ENCODE measurements around the gene HACD2. TPM values are rescaled to one million over a fixed set of nuclear protein-coding genes. Genes with fewer than 3 reads are reported as not detected.

HACD2 gene
- total and polyA plus RNA-seq, 4 donors, result 8.8 to 17.2 (median 12.8) TPM

- no peaks in the 10 kb centered on the region for H3K4me1 ChIP-seq (ENCODE audit: control insufficient read depth in 1 of 2, insufficient read depth in 2 of 2, low read length in 2 of 2)
- H3K4me3 ChIP-seq (ENCODE audit: low read length in 2 of 2), result peak overlapping the region; percentile 59 to 87
- no peaks in the 10 kb centered on the region for H3K9me3 ChIP-seq (ENCODE audit: control insufficient read depth, low read length)
- ATAC-seq (ENCODE audit: low FRiP score) (peak; percentile 69), DNase-seq (peak; percentile 58 to 86)
- H3K27ac ChIP-seq (ENCODE audit: low read depth in 1 of 2, low read length in 2 of 2), result peak overlapping the region; percentile 68 to 88
- intact Hi-C loops (cut with DNase I), result loop anchor here (1.0 to 10.0 kb wide), 7 partner anchors 47 to 125 kb away; no protein-coding TSS in a partner anchor
- WGBS, 2 donors, result 0 to 1% methylated on average over 54 to 114 of the region's 114 CpGs
- H3K36me3 ChIP-seq (ENCODE audit: control insufficient read depth in 1 of 2, insufficient read depth in 2 of 2, low read length in 1 of 2), result no peaks in the 10 kb centered on the region
- H3K27me3 ChIP-seq (ENCODE audit: control insufficient read depth in 1 of 2, insufficient read depth in 2 of 2, low read length in 1 of 2), result no peaks in the 10 kb centered on the region
Measured at GRCh38 chr3:123449102-123449996, 135.5 kb downstream of the HACD2 start.

GRCh38 chr3:123448536-123449101, 136.2 kb downstream of the HACD2 start, which contains the start of gene ADCY5:
ADCY5 (minus strand) TSS chr3:123449090; CDS start chr3:123448545, 545 bp downstream.
- no peaks in the 10 kb centered on the region for H3K9me3 ChIP-seq (ENCODE audit: control insufficient read depth, low read length)
- intact Hi-C loops (cut with DNase I), result loop anchor here (1.0 to 10.0 kb wide), 7 partner anchors 46 to 124 kb away; no protein-coding TSS in a partner anchor
- WGBS, 2 donors, result 0 to 1% methylated on average over 19 to 67 of the region's 67 CpGs
- no peaks in the 10 kb centered on the region for H3K36me3 ChIP-seq (ENCODE audit: control insufficient read depth in 1 of 2, insufficient read depth in 2 of 2, low read length in 1 of 2)
- peak; percentile 21 for ATAC-seq (ENCODE audit: low FRiP score)
- H3K27ac ChIP-seq (ENCODE audit: low read depth in 1 of 2, low read length in 2 of 2), result peak within 1 kb of the TSS; percentile 68 to 88
- peak; percentile 58 to 79 for DNase-seq
- no peaks in the 10 kb centered on the region for H3K4me1 ChIP-seq (ENCODE audit: control insufficient read depth in 1 of 2, insufficient read depth in 2 of 2, low read length in 2 of 2)
- peak within 1 kb of the TSS; percentile 59 to 87 for H3K4me3 ChIP-seq (ENCODE audit: low read length in 2 of 2)
- no peaks in the 10 kb centered on the region for H3K27me3 ChIP-seq (ENCODE audit: control insufficient read depth in 1 of 2, insufficient read depth in 2 of 2, low read length in 1 of 2)

- peak; percentile 2 for ATAC-seq (ENCODE audit: low FRiP score)
- H3K4me1 ChIP-seq (ENCODE audit: control insufficient read depth in 1 of 2, insufficient read depth in 2 of 2, low read length in 2 of 2), result no peaks in the 10 kb centered on the region
- 2 to 6% methylated on average over 69 to 110 of the region's 110 CpGs for WGBS, 2 donors
Measured at GRCh38 chr3:123447749-123448517, 136.9 kb downstream of the HACD2 start.

GRCh38 chr3:123447416-123447748, 137.5 kb downstream of the HACD2 start:
- peak overlapping the region in 1 of 2 donors; percentile 6 for H3K27ac ChIP-seq (ENCODE audit: low read depth in 1 of 2, low read length in 2 of 2)
- intact Hi-C loops (cut with DNase I), result loop anchor here (5.0 to 10.0 kb wide), 5 partner anchors 45 to 115 kb away; no protein-coding TSS in a partner anchor

More at GRCh38 chr3:123447749-123448517, 136.9 kb downstream of the HACD2 start:
- no peaks in the 10 kb centered on the region for H3K27me3 ChIP-seq (ENCODE audit: control insufficient read depth in 1 of 2, insufficient read depth in 2 of 2, low read length in 1 of 2)
- intact Hi-C loops (cut with DNase I), result loop anchor here (5.0 to 10.0 kb wide), 5 partner anchors 46 to 116 kb away; no protein-coding TSS in a partner anchor
- H3K9me3 ChIP-seq (ENCODE audit: control insufficient read depth, low read length), result no peaks in the 10 kb centered on the region
- peak overlapping the region; percentile 3 to 62 for H3K27ac ChIP-seq (ENCODE audit: low read depth in 1 of 2, low read length in 2 of 2)
- H3K4me3 ChIP-seq (ENCODE audit: low read length in 2 of 2), result peak overlapping the region; percentile 59 to 87
- DNase-seq, result peak; percentile 50 to 83
- no peaks in the 10 kb centered on the region for H3K36me3 ChIP-seq (ENCODE audit: control insufficient read depth in 1 of 2, insufficient read depth in 2 of 2, low read length in 1 of 2)

GRCh38 chr3:123446610-123447109, 138.2 kb downstream of the HACD2 start:
- WGBS, 2 donors, result 9 to 20% methylated on average over 6 of the region's 6 CpGs
- intact Hi-C loops (cut with DNase I), result loop anchor here (5.0 to 10.0 kb wide), 5 partner anchors 44 to 114 kb away; no protein-coding TSS in a partner anchor
- ATAC-seq (ENCODE audit: low FRiP score), result no peak
- H3K4me3 ChIP-seq (ENCODE audit: low read length in 2 of 2), result peak overlapping the region; percentile 59 to 87
- H3K36me3 ChIP-seq (ENCODE audit: control insufficient read depth in 1 of 2, insufficient read depth in 2 of 2, low read length in 1 of 2), result no peaks in the 10 kb centered on the region
- H3K27me3 ChIP-seq (ENCODE audit: control insufficient read depth in 1 of 2, insufficient read depth in 2 of 2, low read length in 1 of 2), result no peaks in the 10 kb centered on the region
- H3K4me1 ChIP-seq (ENCODE audit: control insufficient read depth in 1 of 2, insufficient read depth in 2 of 2, low read length in 2 of 2), result no peaks in the 10 kb centered on the region
- DNase-seq, result peak in 1 of 2 donors; percentile 46
- peak overlapping the region in 1 of 2 donors; percentile 6 for H3K27ac ChIP-seq (ENCODE audit: low read depth in 1 of 2, low read length in 2 of 2)
- H3K9me3 ChIP-seq (ENCODE audit: control insufficient read depth, low read length), result no peaks in the 10 kb centered on the region

More at GRCh38 chr3:123447416-123447748, 137.5 kb downstream of the HACD2 start:
- ATAC-seq (ENCODE audit: low FRiP score) (no peak), DNase-seq (peak; percentile 52 to 80)
- H3K27me3 ChIP-seq (ENCODE audit: control insufficient read depth in 1 of 2, insufficient read depth in 2 of 2, low read length in 1 of 2), result no peaks in the 10 kb centered on the region
- H3K4me3 ChIP-seq (ENCODE audit: low read length in 2 of 2), result peak overlapping the region; percentile 59 to 87
- WGBS, 2 donors, result 31 to 35% methylated on average over 27 of the region's 27 CpGs
- no peaks in the 10 kb centered on the region for H3K4me1 ChIP-seq (ENCODE audit: control insufficient read depth in 1 of 2, insufficient read depth in 2 of 2, low read length in 2 of 2)
- H3K36me3 ChIP-seq (ENCODE audit: control insufficient read depth in 1 of 2, insufficient read depth in 2 of 2, low read length in 1 of 2), result no peaks in the 10 kb centered on the region
- no peaks in the 10 kb centered on the region for H3K9me3 ChIP-seq (ENCODE audit: control insufficient read depth, low read length)

- Histone ChIP-seq H3K27me3 (ENCODE audit: control insufficient read depth in 1 of 2, insufficient read depth in 2 of 2, low read length in 1 of 2) (no peaks in the 10 kb centered on the region), H3K4me1 (ENCODE audit: control insufficient read depth in 1 of 2, insufficient read depth in 2 of 2, low read length in 2 of 2) (no peaks in the 10 kb centered on the region), H3K27ac (ENCODE audit: low read depth in 1 of 2, low read length in 2 of 2) (peak overlapping the region; percentile 6 to 40), H3K36me3 (ENCODE audit: control insufficient read depth in 1 of 2, insufficient read depth in 2 of 2, low read length in 1 of 2) (no peaks in the 10 kb centered on the region), H3K9me3 (ENCODE audit: control insufficient read depth, low read length) (no peaks in the 10 kb centered on the region), H3K4me3 (ENCODE audit: low read length in 2 of 2) (peak overlapping the region; percentile 59 to 87)
- WGBS, 2 donors, result 21 to 33% methylated on average over 2 of the region's 2 CpGs
- DNase-seq (peak in 1 of 2 donors; percentile 22), ATAC-seq (ENCODE audit: low FRiP score) (no peak)
- intact Hi-C loops (cut with DNase I), result loop anchor here (5.0 to 10.0 kb wide), 5 partner anchors 44 to 114 kb away; no protein-coding TSS in a partner anchor
Measured at GRCh38 chr3:123446210-123446609, 138.6 kb downstream of the HACD2 start.

- no peak for DNase-seq
- Histone ChIP-seq H3K4me3 (ENCODE audit: low read length in 2 of 2) (peak overlapping the region; percentile 31 to 59), H3K36me3 (ENCODE audit: control insufficient read depth in 1 of 2, insufficient read depth in 2 of 2, low read length in 1 of 2) (no peaks in the 10 kb centered on the region), H3K9me3 (ENCODE audit: control insufficient read depth, low read length) (no peaks in the 10 kb centered on the region), H3K27me3 (ENCODE audit: control insufficient read depth in 1 of 2, insufficient read depth in 2 of 2, low read length in 1 of 2) (no peaks in the 10 kb centered on the region), H3K4me1 (ENCODE audit: control insufficient read depth in 1 of 2, insufficient read depth in 2 of 2, low read length in 2 of 2) (no peaks in the 10 kb centered on the region), H3K27ac (ENCODE audit: low read depth in 1 of 2, low read length in 2 of 2) (no peak overlapping the region)
- no peak for ATAC-seq (ENCODE audit: low FRiP score)
- intact Hi-C loops (cut with DNase I), result loop anchor here (5.0 to 10.0 kb wide), 5 partner anchors 43 to 113 kb away; no protein-coding TSS in a partner anchor
- 5 to 14% methylated on average over 2 of the region's 2 CpGs for WGBS, 2 donors
Measured at GRCh38 chr3:123445702-123446101, 139.2 kb downstream of the HACD2 start.

- 46 to 48% methylated on average over 1 of the region's 1 CpG for WGBS, 2 donors
- Histone ChIP-seq H3K4me3 (ENCODE audit: low read length in 2 of 2) (peak overlapping the region; percentile 15 to 21), H3K4me1 (ENCODE audit: control insufficient read depth in 1 of 2, insufficient read depth in 2 of 2, low read length in 2 of 2) (peaks cover 0 to 3% of the 10 kb centered on the region in 2 donors), H3K9me3 (ENCODE audit: control insufficient read depth, low read length) (no peaks in the 10 kb centered on the region), H3K27ac (ENCODE audit: low read depth in 1 of 2, low read length in 2 of 2) (peak overlapping the region in 1 of 2 donors; percentile 61), H3K36me3 (ENCODE audit: control insufficient read depth in 1 of 2, insufficient read depth in 2 of 2, low read length in 1 of 2) (no peaks in the 10 kb centered on the region), H3K27me3 (ENCODE audit: control insufficient read depth in 1 of 2, insufficient read depth in 2 of 2, low read length in 1 of 2) (no peaks in the 10 kb centered on the region)
- intact Hi-C loops (cut with DNase I), result loop anchor here (5.0 to 10.0 kb wide), 5 partner anchors 42 to 112 kb away; no protein-coding TSS in a partner anchor
- ATAC-seq (ENCODE audit: low FRiP score) (no peak), DNase-seq (no peak)
Measured at GRCh38 chr3:123444744-123445143, 140.1 kb downstream of the HACD2 start.
